Smooth muscle cell of the brain vasculature (primary cell): ENCODE data around the gene SCAPER.
"Not testable (repeated sequence)": the region's sequence is repeated elsewhere in the genome, so short reads cannot be mapped to it uniquely, and the experiment has no call there.

Experiments
- DNase-seq: peaks from one replicate; pipeline ENCODE4 v3.0.0-alpha.2; 2012; ENCODE audit warnings: low read depth, low spot score

SCAPER gene

DNA sequence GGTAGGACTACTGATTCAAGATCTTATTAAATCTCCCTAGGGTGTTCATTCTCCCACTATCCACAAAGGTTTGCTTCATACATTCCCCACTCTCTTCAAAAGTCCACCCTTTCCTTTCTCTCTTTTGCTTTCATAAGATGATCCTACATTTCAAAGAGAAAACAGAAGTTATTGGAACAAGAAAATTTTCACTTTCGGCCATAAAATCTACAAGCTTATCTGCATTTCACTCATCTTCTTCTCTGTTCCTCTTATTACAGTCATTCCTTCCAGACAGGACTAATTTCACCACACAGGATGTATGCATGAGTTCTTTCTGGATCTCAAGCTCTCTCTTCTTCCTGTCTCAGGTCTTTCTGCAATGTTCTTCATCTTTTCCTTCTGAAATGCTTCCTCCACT is 329.9 kb downstream of the SCAPER start:
- DNase-seq, result no peak

DNA sequence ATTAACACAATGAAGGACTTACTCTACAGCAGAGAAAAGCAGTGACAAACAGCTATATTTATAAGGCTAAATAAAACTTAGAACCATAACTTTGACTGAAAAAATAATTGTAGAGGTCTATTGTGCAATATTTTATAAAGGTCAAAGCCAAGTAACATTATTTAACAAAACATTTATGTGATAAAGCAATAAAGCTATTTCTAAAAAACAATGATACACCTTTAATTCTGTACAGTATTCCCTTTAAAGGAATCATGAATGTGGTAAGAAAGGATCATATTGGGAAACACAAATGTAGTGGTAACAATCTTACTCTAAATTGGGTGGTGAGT is 332.2 kb downstream of the SCAPER start:
- no peak for DNase-seq

DNA sequence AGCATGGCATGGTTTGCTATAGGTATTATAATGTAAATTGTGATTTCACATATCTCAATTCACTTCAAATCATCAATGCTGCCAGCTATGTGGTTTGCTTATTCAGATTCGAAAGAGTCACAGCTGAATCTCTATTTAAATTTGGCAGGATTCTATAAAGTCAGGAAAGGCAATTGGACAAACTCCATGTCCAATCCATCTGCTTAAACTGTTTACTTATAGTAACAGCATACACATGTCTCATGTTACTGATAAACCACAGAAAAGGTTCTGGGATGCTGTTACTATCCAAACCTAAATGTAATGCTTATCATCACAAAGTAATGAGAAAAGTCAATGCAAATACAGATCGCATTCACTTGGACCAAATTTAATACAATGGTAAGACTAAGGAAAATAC is 338.9 kb downstream of the SCAPER start:
- DNase-seq, result no peak

DNA sequence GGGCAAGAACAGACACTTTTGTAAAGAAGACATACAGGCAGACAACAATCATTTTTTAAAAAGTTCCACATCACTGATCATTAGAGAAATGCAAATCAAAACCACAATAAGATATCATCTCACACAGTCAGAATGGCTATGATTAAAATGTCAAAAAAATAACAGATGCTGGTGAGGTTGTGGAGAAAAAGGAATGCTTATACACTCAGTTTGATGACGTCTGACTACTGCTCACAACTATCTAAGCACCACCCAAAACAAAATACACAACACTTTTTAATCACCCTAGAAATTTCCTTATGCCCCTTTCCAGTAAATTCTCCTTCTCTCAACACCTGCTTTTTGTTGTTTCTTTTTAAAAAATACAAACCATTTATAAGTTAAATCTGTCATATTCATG is 339.8 kb downstream of the SCAPER start:
- DNase-seq, result no peak

DNA sequence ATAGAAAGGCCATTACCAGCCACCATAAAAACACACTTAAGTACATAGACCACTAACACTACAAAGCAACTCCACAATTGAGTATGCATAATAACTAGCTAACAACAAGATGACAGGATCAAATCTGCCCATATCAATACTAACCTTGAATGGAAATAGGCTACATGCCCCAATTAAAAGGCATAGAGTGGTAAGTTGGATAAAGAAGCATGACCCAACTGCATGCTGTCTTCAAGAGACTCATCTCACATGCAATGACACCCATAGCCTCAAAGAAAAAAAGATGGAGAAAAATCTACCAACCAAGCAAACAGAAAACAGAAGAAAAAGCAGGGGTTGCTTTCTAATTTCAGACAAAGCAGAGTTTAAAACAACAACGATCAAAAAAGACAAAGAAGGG is 349.9 kb downstream of the SCAPER start:
- no peak for DNase-seq

DNA sequence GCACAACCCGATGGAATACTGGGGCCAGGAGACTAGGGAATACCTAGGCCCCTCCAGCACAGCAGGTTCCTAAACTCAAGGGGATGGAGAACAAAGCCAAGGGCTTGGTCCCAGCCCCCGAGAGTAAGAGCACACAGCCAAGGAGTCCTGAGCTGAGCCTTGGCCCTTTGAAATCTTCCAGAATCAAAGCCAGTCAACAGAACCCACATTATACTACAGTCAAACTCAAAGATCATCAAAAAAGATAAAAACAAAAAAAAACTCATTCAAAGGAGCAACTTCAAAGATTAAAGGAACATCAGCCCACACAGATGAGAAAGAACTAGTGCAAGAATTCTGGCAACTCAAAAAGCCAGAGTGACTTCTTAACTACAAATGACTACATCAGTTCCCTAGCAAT is 351.6 kb downstream of the SCAPER start:
- DNase-seq, result no peak

DNA sequence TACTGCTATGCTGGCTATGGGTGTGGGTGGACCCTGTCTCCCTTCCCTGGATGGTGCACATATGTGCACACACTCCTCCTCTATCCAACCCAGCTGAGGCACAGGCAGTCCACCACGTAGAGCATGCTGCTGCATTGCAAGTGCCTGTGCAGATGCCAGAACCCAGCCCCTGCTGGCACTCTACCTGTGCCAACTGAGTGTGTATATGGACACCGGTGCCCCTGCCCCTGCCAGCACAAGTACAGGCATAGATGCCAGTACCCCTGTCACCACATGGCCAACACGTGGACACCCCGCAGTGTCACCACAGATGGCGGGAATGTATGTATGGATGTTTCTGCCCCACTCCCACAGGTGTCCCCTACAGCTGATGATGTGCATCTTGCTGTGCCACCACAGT is 352.0 kb downstream of the SCAPER start:
- no peak for DNase-seq

DNA sequence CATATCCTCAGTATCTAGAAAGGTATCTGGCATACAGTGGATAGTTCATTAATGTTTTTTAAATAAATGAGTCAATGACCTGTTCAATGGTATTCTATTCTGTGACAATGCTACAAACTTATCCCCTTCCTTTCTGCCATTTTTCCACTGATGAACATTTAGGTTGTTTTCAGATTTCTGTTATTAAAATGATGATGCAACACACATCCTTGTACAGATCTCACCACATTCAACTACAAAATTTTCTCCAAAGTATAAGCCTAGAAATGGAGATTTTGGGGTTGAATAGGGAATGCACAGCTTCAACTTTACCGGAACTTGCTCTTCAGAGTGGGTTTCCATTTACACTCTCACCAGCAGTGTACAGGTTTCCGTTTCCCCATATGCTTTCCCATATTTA is 358.3 kb downstream of the SCAPER start:
- DNase-seq, result no peak

DNA sequence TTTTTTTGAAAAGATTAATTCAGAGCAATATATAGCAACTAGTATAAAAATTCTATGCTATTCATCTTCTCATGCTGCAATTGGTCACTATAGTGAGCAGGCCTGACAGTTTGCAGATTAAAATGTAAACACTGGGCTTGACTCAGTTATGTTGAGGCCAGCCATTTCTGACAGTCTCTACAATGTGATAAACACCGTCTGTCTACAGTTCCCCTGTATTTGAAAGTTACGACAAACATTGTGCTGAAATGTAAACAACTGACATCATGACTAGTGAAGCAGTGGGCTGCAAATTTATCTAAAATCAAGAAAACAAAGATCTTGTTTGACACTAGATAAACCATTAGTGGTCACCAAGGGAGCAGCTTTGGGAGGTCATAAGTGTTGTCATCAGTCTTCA is 371.1 kb downstream of the SCAPER start:
- no peak for DNase-seq

DNA sequence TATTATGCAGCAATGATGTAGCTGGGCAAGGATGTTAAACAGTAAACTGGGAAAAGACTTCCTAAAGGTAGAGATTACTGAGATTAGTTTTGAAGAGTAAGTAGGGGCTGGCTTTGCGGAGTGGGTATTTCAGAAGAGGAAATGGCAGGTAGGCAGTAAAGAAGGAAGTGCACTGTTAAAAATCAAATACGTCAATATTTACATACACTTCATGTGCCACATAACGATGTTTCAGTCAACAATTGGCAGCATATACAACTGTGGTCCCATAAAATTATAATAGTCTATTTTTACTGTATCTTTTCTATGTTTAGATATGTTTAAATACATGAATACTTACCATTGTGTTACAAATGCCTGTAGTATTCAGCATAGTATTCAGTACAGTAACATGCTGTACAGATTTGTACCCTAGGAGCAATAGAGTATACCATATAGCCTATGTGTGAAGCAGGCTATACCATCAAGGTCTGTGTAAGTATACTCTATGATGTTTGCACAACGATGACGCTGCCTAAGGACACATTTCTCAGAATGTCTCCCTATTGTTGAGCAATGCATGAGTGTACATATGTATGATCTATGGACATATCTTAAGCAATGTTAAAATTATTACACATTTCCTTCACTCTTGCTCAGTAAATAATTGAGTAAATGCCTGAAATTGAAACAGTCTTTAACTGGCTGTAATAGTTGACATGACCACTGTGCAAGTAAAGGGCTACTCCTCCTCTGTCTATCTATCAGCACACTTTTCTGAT is 371.9 kb downstream of the SCAPER start:
- no peak for DNase-seq

DNA sequence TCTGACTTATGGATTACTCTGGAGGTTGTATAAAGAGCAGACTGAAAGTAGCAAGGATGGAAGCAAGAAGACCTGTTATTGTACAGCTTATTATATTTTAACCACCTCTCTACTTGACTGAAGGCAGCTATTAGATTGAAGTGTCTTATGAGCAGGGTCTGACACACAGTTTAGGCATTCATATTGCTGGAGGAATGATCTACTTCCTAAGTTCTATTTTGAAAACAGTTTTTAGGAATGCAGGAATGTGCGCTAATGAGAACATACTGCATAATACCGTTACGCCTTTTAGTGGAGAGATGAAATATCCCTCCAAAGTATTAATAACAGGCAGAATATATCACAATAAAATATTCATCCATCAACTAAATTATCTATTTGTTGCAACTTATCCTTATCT is 375.2 kb downstream of the SCAPER start:
- no peak for DNase-seq

DNA sequence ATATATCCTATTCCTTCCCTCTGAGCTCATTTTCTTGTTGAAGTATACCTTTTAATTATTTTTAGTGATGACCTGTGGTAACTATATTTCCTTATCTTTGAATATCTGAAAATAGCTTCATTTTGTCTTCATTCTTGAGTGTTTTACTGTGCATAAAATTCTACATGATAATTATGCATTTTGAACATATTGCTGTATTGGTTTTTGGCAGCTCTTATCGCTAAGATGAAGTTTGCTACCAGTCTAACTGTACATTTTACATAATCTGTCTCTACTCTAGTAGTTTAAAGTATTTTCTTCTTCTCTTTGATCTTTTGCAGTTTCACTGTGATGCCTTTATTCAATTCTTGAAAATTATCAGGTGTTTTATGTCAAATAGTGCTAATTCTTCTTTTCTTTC is 379.0 kb downstream of the SCAPER start:
- DNase-seq, result no peak

DNA sequence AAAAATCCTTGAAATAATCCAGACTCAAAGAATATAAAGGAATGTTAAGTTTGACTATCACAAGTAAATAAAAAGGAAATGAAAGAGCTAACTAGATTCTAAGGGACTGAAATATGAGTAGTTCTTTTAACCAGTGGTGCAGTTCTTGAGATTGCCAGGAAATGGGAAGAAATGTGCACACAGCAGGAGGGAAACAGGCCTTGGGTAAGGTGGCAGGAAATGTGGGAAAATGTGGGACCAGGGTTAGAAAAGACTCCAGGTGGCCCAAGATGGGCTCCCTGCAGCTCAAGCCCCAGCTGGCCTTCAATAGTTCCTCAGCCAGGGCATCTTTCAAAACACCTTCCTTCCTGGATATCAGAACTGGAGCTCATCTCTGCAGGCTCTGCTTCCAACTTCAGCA is 387.2 kb downstream of the SCAPER start:
- DNase-seq, result peak; percentile 6

DNA sequence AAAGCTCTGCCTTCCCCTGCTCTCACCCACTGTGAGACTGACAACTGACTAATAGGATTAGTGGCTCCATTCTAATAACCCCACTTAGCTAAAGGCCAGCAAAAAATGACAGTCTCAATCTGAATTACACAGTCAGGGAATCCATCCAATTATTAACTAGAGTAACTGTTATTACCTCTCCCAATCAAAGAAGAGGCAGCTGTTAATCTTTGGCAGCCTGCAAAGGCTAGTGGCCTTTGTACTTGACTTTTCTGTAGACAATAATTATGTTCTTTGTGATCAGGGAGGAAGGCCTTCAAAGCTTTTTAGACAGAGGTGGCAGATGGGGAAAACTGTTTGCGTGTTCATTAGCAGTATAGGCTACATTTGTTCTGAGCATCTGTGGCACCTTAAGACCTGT is 390.9 kb downstream of the SCAPER start:
- no peak for DNase-seq

DNA sequence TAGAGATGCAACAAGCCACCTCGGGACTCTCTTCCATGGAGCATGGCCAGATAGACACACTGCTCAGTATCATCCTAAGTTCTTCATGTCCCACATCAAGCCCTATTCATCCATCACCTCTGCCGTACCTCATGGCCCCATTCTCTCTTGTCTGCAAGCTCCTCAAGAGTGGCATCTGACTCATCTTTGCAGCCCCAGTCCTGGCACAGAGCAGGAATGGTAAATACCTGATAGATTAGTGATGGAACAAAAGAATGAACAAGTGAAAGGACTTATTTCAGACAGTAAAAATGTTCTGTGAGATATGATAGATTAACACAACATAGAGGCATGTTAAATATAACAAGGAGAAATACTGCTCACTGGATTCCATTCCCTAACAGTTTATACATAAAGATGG is 392.2 kb downstream of the SCAPER start:
- no peak for DNase-seq

DNA sequence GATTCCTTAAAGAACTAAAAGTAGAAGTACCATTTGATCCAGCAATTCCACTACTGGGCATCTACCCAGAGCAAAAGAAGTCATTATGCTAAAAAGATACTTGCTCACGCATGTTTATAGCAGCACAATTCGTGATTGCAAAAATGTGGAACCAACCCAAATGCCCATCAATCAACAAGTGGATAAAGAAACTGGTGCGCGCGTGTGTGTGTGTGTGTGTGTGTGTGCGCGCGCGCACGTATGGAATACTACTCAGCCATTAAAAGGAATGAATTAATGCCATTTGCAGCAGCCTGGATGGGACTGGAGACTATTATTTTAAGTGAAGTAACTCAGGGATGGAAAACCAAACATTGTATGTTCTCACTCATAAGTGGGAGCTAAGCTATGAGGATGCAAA is 394.5 kb downstream of the SCAPER start:
- DNase-seq, result not testable (repeated sequence)

DNA sequence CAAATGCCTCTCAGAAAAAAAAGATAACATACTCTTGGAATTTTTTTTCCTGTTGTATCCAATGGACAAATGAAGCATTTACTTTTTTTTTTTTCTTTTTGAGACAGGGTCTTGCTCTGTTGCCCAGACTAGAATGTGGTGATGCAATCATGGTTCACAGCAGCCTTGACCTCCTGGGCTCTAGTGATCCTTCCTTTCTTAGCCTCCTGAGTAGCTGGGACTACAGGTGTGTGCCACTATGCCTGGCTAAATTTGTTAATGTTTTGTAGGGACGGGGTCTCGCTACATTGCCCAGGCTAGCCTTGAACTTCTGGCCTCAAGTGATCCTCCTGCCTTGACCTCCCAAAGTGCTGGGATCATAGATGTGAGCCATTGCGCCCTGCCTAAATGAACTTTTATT is 401.3 kb downstream of the SCAPER start:
- no peak for DNase-seq

DNA sequence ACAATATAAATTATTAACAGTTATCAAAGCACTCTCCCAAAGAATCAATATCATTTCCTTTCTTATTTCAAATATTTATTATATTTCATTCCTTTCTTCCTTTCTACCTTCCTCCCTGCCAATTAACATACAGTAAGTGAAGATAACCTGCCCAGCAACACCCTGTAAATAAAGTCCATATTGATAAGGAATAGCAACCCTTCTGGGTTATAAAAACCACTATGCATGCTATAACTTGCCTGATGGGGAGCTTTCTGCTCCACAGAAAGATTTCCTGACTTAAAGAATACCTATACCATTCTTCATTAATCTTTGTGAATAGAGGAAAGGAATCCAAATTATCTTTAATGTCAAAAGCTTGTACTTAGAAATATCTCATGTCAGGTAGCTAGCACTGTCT is 402.0 kb downstream of the SCAPER start:
- no peak for DNase-seq

DNA sequence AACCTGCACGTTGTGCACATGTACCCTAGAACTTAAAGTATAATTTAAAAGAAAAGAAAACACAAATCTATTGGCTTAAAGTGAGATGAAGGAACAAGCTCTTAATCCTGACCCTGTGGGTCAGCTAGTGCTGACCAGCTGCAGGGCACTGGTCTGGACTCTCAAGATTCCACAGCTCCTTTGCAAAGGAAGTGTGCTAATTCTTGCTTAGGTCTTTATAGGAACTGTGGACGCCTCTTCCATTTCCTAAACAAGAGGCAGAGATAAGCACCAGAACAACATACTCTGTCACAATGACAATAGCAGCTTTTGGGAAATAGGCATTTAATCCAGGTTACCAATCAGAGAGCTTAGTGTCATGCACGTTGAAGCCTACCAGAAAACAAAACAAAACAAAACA is 402.5 kb downstream of the SCAPER start:
- no peak for DNase-seq

DNA sequence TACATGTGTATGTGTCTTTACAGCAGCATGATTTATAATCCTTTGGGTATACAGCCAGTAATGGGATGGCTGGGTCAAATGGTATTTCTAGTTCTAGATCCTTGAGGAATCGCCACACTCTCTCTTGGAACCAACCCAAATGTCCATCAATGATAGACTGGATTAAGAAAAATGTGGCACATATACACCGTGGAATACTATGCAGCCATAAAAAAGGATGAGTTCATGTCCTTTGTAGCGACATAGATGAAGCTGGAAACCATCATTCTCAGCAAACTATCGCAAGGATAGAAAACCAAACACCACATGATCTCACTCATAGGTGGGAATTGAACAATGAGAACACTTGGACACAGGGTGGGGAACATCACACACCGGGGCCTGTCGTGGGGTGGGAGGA is 403.0 kb downstream of the SCAPER start:
- DNase-seq, result not testable (repeated sequence)

DNA sequence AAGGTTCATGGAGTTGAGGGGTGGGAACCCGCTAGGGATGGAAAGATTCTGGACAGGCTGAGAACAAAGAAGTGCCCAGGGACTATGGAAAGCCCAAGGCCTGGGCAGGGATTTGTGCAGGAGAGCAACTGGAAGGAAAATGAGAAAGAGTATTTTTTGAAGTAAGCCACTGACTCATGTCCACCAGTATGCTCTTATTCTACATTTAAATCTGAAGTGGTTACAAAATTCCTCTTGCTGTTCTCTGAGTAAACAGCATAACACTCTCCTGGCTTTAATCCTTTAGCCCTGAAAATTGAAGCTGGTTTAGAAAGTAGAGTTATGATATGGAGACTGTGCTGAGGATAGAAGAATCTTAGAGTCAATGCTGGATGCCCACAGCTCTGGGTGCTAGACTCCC is 403.4 kb downstream of the SCAPER start:
- DNase-seq, result no peak

DNA sequence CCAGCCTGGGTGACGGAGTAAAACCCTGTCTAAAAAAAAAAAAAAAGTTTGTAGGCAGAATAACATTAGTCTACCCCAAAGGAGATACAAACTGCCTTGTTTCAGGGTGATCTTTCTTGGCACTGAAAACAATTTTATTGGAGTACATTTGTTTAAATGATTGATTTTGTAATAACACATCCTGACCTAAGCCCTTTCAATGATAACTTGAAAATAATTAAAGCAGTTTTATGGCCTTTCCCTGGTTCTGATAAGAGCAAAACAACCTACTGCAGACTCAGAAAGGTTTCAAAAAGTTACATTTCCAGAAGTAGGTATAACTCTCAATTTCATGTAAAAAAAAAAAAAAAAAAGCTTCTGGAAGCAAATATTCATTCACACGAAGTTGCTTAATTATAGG is 404.1 kb downstream of the SCAPER start:
- DNase-seq, result no peak

DNA sequence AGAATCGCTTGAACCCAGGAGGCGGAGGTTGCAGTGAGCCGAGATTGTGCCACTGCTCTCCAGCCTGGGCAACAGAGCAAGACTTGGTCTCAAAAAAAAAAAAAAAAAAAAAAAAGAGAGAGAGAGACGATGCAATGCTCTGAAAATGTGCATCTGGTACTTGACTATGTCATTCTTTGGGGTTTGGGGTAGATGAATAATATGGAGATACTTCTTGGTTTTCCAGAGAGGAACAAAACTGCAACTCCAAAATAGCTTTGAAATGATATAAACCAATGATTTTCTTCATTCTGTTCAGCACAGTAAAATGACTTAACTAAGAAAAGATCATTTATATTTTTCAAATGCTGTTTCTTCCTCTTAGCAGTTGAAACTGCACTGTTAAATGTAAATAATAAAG is 409.7 kb downstream of the SCAPER start:
- no peak for DNase-seq

DNA sequence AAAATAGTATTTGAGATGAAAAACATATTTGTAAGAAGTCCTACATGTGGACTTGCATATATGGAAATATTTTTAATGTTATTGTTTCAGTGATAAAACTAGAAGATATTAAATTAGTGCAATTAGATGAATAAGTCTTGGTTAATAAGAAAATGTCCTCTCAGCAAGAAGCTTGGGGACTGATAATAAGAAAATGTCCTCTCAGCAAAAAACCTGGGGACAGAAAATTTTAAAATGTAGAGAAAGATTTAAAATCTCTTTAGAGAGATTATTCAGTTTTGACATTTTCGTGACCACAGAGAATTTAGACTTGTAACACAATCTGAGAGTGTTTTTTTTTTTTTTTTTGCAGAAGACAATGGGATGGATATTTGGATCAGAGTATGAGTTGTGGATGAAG is 412.6 kb downstream of the SCAPER start:
- no peak for DNase-seq
